ENCODE measurements around the gene PSMA6.
"Not testable (repeated sequence)": the region's sequence is repeated elsewhere in the genome, so short reads cannot be mapped to it uniquely, and the experiment has no call there.

The PSMA6 gene

DNA sequence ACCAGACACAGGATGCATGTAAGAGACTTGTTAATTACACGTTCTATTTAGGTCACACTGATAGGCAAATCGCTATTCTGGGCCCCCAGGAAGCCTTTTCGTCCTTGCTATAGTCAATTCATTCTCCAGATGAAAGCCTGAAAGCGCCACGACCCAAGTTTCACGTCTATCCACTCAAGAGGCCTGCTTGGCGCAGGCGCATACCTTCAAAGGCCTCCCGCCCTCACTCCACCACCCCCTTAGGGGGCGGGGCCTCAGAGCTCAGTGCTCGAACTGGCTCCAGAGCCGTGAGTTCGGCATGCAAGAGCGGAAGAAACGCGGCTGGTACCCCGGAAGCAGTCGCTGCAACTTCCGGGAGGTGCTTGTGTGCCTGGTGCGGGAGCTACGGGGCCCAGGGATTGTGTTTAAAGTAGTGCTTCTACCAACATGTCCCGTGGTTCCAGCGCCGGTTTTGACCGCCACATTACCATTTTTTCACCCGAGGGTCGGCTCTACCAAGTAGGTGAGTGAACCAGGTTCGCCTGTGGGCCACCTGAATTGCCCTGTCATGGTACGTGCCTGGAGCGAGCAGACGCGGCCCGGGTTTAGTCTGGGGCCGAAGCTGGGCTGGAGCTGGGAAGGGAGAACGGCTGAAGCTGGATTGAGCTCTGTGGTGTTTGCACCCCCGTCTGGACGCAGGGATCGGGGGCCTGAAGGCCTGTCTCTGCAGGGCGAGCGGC, at the start of gene PSMA6:
Gene PSMA6 (plus strand): TSS at position 332 of the 719 bp plus-strand sequence. CDS start 95 bp downstream, at position 427.
- peak; percentile 100 for DNase-seq (ENCODE audit: low spot score)

GRCh38 chr14:35242599-35243311, 49.4 kb upstream of the PSMA6 start:
- no peak for DNase-seq (ENCODE audit: low spot score)

DNA sequence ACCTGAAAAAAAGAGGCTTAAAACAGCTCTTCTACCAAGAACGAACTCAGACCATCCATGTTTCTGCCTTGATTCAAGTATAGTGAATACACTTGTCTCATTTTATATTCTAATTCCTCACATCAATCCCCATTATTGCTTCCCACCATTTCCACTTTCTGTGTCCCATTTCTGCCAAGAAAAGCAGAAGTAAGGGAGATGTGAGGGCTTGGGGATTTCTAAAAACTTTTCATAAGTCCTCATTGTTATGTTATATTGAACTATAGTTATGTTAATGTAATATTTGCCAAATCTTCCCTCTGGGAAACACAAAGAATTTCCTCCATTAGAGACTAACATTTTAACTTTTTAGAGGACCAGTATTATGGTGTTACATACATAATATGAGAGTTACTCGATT, 48.2 kb upstream of the PSMA6 start:
- no peak for DNase-seq (ENCODE audit: low spot score)

DNA sequence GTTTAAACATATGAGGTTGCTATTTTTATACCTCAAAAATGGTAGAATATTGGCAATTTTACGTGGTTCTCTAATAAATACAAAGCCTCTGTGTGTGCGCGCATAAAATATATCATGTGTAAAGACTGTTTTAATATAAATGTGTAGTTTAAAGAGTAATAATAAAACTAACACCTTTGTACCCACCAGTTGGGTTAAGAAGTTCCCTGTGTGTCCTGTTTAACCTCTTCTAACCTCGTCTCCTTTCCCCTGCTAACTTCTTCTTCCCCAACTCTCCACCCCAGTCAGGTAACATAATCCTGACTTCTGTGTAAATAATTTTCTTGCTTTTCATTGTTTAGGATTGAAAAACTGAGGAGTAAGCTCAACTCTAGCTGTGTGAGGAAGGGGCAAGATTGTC, 47.6 kb upstream of the PSMA6 start:
- no peak for DNase-seq (ENCODE audit: low spot score)

- no peak for DNase-seq (ENCODE audit: low spot score)
Measured at GRCh38 chr14:35245051-35245450, 47.1 kb upstream of the PSMA6 start.

DNA sequence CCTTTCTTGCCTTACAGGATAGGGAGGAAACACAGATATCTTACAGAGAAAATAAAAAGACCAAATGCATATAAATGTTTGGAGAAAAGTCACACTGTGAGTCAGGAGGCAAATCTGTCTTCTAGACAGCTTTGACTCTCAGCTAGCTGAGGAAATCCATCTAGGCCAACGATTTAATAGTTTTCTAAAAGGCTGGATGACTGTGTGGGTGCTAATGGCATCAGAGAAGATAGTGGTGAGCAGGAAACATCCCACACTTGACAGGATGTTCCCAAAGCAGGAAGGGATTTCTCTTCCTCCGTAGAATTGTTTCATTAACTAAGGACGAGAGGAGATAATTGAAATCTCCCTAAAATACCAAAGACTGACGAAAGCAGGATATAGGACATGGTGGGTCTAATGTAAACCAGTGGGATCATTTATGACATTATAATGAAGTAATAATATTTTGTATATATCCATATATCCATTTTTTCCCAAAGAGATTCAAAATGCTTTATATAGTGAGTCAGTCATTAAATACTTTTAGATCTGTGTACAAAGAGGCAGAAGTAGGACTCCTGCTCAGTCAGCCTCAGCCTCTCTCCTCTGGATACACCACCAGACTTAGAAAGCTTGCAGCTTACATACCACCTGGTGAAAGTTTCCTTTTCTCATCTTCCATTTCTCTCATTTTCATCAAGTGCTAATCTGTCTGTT, 44.3 kb upstream of the PSMA6 start:
- DNase-seq (ENCODE audit: low spot score), result peak; percentile 43

- no peak for DNase-seq (ENCODE audit: low spot score)
Measured at GRCh38 chr14:35248476-35248788, 43.8 kb upstream of the PSMA6 start.

DNA sequence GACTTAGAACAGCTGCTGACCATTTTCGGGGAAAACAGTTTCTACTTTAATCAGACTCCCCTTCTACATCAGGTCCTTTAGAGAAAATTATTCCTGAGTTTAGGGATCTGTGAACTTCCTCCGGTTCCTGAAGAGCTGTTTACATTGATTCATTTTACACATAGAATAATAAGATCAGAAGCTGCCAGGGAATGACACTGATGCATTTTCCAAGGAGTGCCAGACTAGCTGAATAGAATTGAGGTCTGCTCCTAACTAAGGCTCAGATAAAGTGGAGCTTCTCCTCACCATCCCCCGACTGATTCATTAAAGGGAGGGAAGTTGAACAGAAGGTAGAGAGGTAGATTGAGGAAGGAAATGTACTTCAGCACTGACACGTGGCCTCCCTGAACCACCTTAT, 41.9 kb upstream of the PSMA6 start:
- DNase-seq (ENCODE audit: low spot score), result no peak

DNA sequence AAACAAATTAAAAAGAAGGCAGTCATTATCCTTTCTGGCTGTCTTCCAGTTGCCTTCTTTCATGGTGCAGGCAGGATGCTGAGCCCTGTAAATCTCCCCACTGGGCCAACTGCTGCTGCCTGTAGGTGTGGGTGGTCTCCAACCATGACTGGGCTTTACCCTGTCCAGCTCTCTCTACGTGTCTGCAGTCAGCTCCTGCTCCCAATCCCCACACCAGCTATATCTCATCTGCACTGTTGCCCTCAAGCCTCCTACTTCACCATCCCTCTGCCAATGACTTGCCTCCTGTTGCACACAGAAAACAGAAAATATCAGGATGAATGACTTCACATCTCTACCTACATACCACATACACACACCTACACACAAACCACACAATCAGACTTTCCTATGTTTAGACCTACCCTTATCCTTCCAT, 39.7 kb upstream of the PSMA6 start:
- peak; percentile 8 for DNase-seq (ENCODE audit: low spot score)

- DNase-seq (ENCODE audit: low spot score), result not testable (repeated sequence)
Measured at GRCh38 chr14:35253056-35253455, 39.1 kb upstream of the PSMA6 start.

GRCh38 chr14:35254034-35254622, 38.1 kb upstream of the PSMA6 start:
- not testable (repeated sequence) for DNase-seq (ENCODE audit: low spot score)

GRCh38 chr14:35254736-35255135, 37.4 kb upstream of the PSMA6 start:
- DNase-seq (ENCODE audit: low spot score), result peak; percentile 52

DNA sequence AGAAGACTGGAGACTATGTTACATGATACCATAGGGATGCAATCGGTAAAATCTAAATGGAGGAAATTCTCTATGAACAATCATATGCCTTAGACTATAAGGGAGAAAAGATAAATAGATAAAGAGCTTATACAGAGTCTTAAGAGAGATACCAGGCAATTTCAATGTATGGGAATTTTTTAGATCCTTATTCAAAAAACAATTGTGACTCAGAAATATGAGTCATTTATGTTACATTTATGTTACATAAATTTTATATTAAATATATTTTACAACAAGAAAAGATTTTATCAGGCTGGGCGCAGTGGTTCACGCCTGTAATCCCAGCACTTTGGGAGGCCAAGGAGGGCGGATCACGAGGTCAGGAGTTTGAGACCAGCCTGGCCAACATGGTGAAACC, 36.5 kb upstream of the PSMA6 start:
- no peak for DNase-seq (ENCODE audit: low spot score)

DNA sequence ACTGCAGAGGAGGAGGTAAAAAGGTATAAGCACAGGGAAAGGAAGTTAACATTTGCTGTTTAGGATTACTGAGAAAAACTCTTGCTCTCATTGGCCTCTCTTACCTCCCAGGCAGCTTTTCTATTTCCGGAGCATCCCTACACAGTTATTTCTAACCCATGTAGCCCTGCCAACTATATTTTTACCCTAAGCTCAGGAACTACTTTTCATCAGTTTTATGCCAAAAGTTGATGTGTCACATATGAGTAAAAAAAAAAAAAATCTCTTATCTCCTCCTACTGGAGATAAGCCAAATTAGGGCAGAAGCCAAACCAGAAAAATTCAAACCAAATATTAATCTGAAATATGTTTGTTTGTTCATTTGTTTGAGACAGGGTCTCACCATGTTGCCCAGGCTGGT, 34.4 kb upstream of the PSMA6 start:
- DNase-seq (ENCODE audit: low spot score), result no peak

- DNase-seq (ENCODE audit: low spot score), result no peak
Measured at GRCh38 chr14:35258420-35258819, 33.8 kb upstream of the PSMA6 start.

GRCh38 chr14:35261774-35262173, 30.4 kb upstream of the PSMA6 start:
- no peak for DNase-seq (ENCODE audit: low spot score)

GRCh38 chr14:35262436-35262835, 29.7 kb upstream of the PSMA6 start:
- no peak for DNase-seq (ENCODE audit: low spot score)

- DNase-seq (ENCODE audit: low spot score), result no peak
Measured at GRCh38 chr14:35268946-35269345, 23.2 kb upstream of the PSMA6 start.

DNA sequence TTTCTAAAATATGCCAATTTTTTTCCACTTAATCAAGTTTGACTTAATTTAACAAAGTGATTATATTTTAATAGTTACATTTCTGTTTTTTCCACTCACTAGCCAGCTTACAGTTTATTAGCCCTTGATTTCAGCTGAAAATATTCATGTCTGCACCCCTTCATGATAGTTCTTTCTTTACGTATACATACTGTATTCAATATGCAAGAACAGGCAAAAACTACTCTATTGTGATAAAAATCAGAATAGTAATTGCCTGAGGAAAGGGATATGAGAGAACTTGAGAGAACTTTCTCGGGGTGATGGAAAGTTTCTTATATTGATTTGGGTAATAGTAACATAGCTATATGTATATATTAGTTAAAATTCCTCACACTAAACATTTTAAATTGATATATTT, 17.4 kb upstream of the PSMA6 start:
- DNase-seq (ENCODE audit: low spot score), result no peak

DNA sequence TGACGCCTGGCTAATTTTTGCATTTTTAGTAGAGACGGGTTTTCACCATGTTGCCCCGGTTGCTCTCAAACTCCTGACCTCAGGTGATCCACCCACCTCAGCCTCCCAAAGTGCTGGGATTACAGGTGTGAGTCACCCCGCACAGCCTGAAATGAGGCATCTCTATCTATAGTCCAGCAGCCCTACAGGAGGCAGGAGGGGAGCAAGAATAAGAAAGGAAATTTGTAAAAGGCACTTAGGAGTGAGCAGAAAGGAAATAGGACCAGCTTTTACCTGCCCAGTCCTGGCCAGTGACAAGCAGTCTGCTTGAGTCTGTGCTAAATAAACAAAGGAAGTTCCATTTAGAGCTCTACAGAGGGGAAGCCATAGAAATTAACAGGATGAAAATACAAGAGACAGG, 15.0 kb upstream of the PSMA6 start:
- DNase-seq (ENCODE audit: low spot score), result no peak

DNA sequence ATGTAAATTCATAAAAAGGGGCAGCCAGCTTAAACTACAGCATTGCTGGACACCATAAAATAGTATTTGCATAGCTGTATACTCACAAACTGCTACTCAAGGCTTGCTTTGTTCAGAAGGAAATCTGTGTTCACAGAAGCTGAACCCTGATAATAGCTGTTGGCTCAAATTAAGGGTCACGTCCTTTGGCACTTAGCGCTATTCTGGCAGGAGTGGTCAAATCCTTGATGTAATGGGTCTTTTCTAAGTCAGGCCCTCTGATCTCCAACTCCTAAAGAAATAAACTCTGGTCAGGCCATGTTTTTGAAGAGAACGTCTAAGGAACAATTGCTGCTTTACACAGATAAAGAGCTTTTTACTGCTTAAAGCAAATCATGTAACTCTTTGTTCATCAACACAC, 12.8 kb upstream of the PSMA6 start:
- DNase-seq (ENCODE audit: low spot score), result peak; percentile 19

DNA sequence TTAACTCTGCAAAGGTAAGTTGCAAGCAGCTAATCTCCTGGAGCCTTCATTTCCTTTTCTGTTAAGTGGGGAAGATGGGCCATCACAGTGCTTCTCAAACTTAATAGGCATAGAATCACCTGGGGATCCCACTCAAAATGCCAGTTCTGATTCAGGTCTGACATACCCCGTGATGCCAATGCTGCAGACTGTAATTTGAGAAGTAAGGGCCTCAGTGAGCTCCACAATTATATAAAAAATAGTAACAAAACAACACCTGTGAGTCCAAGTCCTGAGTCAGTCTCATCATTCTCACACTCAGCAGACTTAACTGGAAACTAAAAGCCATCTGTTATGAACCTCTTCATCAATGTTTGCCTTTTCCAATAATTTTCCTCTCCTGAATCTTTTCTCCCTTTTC, 10.8 kb upstream of the PSMA6 start:
- no peak for DNase-seq (ENCODE audit: low spot score)

- DNase-seq (ENCODE audit: low spot score), result no peak
Measured at GRCh38 chr14:35284506-35284905, 7.7 kb upstream of the PSMA6 start.

Data from putamen (tissue), 1 donor.